GM10266 (cell line): ENCODE measurements around the gene SH3TC1.

Experiments used
- DNase-seq: peaks from one replicate; pipeline ENCODE4 v3.0.0; 2012; ENCODE audit errors: extremely low spot score
- TF ChIP-seq, protein P1 (sequence below): IDR thresholded peaks from 2 replicates; pipeline ENCODE4 v1.5.1; 2012; ENCODE audit warnings: mild to moderate bottlenecking, low read depth; ENCODE audit not compliant: control insufficient read depth, insufficient read depth; ENCODE audit errors: missing control alignments

The SH3TC1 gene

DNA sequence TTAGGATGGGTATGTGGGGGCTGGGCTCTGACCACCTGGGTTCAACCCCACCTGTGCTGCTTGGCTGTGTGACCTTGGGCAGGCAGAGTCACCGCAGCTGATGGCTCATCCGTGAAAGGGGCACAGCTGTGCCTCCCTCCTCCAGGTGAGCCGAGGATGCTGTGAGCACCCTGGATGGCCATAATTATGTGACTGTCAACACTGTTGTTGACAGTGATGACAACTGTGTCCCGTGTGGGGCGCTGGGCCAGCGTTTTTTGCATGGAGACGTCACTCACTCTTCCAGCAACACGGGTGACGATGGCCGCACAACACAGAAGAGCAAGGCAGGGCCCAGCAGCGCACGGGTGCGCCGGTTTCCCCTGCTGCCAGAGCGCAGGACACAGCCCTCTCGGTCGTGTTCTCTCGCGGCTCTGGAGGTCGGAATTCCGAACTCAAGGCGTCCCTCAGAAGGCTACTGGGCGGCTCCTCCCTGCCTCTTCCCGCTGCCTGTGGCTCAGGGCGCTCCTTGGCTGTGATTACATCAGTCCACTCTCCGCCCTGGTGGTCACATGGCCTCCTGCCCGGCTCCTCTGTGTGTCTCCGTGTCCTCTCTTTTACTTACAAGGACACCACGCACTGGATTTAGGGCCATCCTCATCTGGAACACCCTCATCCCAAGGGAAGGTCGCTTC is 1.3 kb downstream of the SH3TC1 start:
- no peak for DNase-seq
- TF ChIP-seq, protein P1, sequence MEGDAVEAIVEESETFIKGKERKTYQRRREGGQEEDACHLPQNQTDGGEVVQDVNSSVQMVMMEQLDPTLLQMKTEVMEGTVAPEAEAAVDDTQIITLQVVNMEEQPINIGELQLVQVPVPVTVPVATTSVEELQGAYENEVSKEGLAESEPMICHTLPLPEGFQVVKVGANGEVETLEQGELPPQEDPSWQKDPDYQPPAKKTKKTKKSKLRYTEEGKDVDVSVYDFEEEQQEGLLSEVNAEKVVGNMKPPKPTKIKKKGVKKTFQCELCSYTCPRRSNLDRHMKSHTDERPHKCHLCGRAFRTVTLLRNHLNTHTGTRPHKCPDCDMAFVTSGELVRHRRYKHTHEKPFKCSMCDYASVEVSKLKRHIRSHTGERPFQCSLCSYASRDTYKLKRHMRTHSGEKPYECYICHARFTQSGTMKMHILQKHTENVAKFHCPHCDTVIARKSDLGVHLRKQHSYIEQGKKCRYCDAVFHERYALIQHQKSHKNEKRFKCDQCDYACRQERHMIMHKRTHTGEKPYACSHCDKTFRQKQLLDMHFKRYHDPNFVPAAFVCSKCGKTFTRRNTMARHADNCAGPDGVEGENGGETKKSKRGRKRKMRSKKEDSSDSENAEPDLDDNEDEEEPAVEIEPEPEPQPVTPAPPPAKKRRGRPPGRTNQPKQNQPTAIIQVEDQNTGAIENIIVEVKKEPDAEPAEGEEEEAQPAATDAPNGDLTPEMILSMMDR: no peak

GRCh38 chr4:8201321-8201781 is 2.3 kb downstream of the SH3TC1 start:
- peak; percentile 79 for DNase-seq

DNA sequence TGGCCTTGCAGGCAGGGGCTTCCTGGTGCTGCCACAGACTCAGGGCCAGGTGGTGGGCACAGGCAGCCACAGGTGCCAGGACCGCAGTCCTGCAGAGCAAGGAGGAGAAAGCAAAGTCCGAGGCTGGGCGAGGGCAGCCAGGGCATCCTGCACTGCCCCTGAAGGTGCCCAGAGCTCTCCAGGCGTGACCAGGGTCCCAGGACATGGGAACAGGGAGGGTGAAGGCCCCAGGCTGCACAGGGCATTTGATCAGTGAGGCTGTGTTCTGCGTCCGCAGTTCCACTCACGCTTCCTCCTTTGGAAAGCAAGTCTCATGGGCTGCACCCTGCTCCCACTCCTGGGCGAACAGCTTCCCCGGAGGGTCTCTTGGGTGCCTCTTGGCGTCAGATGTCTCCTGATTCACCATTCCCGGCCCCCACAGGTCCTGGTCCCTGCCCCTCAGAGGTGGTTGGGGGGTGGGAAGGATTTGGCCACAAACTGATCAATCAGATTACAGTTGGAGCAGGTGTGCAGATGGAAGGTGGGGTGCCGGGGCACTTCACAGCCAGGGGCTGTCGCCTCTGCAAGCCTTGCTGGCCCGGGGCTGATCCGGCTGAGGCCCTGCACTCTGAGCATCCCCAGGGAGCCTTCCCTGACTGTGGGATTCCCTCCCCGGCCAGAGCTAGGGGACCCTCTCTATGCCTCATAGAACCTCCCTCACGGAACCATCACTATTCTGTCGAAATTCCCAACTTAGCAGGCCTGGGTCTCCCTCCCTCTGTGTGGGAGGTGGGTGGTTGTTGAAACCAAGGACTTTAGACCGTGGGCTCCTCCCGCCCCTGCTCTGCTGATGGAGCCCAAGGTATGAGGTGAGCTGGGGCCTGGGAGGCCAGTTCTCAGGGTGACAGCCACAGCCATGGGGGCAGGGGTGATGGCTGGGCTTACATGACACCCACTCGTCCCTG is 3.3 kb downstream of the SH3TC1 start:
- DNase-seq: no peak
- TF ChIP-seq, protein P1: no peak

More at GRCh38 chr4:8201321-8201781, 2.3 kb downstream of the SH3TC1 start:
- TF ChIP-seq, protein P1: no peak

- no peak for DNase-seq
- TF ChIP-seq, protein P1: no peak
Observed at GRCh38 chr4:8203052-8203401, 3.9 kb downstream of the SH3TC1 start.

DNA sequence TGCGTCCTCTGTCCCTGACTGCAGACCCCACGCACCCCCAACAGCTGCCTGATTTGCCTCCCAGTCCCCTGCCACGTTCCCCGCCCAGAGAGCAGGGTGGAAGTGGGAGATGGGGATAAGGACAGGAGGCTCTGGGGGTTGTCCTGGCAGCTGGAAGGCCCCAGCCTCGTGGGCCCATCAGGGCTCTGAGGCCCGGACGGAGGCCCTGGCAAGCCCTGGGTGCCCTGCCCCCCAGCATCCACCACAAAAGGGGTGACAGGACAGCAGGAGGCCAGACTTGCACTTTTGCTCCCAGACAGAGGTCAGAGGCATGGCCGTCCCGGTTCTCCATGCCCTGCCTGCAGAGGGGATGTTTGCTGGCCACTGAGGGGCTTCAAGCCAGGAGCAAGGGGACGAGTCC is 4.7 kb downstream of the SH3TC1 start:
- no peak for DNase-seq
- TF ChIP-seq, protein P1: no peak

GRCh38 chr4:8204576-8205227 is 5.6 kb downstream of the SH3TC1 start:
- TF ChIP-seq, protein P1: no peak
- DNase-seq: no peak
